Mesenteric fat pad (tissue), 1 donor: ENCODE measurements around the gene SMARCC2. TPM values are rescaled to one million over a fixed set of nuclear protein-coding genes. Genes with fewer than 3 reads are reported as not detected.
A peak's percentile ranks its signal among the peaks of the same experiment; 100 is the strongest.
"Not testable (repeated sequence)": the region's sequence is repeated elsewhere in the genome, so short reads cannot be mapped to it uniquely, and the experiment has no call there.

ENCODE experiments used
- DNase-seq: peaks from one replicate; pipeline ENCODE4 v3.0.0-alpha.2; 2020; ENCODE audit warnings: low spot score
- total RNA-seq: library from RNA; stranded (reverse); fragmentation: NEBNext Ultra II Directional; extraction: Animal tissue kit (Norgen Biotek cat#: 25700); gene quantifications from one replicate; pipeline ENCODE4 v1.2.1, GENCODE V29; 2021
- donor health status: DM: yes; HTN: yes; CAD: no.

The SMARCC2 gene
- total RNA-seq, 1 donor from 2014 or later: 113 TPM

DNA sequence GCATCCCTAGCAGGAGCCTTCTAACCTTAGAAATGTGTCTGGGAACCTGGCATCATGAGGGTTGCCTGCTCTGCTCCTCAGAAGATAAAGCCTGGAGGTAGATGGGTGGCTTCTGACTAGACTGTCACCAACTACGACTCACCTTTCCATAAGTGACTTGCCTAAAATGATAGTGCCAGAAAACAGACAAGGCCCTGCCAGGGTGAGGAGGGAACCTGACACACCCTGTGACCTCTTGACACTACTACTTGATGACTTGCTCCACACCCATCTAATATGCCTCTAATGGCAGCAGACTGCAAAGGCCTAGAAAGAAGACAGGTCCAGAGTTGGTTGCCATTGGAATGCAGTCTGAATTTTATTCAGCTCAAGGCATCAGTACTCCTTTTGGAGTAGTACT, 23.1 kb upstream of the SMARCC2 start:
- DNase-seq: no peak

DNA sequence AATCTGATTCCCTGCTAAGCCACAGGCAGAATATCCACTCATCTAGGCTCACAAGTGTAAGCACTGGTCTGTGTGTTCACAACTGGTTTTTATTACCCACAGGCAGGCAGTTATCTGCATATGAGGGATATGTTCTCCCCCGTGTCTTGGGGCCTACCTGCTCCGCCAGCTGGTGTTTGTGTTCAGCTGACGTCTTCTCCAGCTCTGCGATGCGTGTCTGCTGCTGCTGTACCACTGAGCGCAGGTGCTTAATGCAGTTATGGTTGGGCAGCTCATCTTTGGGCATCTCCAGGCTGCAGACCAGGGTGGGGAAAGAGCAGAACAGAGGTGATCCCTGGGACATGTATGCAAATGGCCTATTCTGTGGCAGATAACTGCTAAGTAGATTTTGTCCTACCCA, 18.7 kb upstream of the SMARCC2 start:
- no peak for DNase-seq

DNA sequence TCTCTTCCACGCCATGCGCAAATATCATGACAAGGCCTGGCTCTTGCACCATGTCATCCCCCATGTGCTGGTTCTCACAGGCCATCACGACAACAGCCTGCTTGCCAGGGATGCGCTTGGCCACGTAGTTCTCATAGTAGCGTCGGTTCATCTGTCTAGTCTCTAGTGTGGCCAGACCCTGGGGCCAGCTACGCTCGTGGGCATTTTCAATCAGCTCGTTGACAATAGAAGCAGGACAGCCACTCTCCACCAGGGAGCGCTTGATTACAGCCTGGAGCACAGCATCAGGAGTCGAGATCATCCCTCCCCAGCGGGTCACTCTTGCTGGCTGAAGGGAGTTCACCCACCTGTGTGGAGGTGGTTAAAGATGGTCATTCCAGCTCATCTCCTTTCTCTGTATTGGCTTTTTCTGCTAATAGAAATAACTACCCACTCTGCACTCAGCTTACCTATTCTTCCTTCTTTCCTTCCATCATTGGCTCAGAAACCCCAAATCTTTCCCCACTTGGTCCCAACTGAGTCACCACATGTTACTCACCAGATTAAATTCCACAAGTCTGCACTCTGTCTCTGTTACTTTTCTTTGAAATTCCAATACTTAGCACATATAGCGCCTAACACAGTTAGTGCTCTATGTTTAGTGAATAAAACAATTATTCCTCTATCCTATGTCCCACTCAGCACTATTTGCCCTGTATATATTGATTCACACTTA, 17.3 kb upstream of the SMARCC2 start:
- no peak for DNase-seq

DNA sequence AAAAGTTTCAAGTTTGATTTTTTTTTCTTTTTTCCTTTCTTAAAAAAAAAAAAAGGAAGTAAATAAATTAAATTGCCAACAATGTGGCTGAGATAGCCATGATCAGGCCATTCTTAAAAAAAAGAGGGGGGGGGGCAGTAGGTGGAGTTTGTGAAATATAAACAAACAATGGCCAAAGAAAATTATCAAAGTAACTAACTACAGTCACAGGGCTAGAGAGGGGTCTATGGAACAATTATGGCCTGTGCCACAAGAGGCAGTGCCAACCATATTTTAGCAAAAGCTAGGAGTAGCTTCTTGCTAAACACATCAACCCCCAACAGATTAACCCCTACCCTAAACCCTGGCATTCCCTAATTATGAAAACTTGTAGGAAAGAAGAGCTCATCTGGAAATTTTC, 16.2 kb upstream of the SMARCC2 start:
- no peak for DNase-seq

DNA sequence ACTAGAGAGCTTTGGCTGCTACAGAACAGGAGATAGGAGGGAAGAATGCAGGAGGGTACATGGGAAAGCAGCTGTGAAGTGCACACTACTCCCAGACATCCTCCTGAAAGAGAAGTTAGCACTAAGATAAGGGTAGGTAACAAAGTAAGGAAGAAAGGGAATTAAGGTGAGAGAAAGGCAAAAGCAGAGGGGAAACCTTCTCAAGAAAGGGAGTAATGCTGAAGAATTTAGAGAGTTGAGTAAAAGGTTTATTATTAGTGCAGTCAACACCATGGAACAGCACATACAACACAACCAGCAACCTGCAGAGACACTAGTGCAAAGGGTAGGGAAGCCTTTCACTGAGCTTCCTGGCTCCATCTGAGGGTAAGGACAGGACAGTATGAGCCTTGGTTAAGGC, 15.0 kb upstream of the SMARCC2 start:
- DNase-seq: no peak

DNA sequence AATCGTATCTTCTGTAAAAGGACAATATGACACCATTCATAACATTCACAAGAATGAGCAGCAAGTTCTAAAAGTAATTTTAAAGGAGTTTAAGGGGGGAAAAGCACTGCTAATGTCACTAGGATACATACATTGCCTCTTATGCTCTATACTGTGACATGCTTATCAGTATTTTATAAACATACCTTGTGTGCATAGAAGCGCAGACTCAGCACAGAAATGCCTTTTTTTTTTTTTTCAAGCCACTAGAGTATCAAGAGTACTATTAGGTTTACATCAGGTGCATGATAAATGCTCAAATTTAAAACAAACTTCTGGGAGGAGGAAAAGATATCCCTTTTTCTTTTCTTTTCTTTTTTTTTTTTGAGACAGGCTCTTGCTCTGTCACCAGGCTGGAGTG, 13.6 kb upstream of the SMARCC2 start:
- no peak for DNase-seq

DNA sequence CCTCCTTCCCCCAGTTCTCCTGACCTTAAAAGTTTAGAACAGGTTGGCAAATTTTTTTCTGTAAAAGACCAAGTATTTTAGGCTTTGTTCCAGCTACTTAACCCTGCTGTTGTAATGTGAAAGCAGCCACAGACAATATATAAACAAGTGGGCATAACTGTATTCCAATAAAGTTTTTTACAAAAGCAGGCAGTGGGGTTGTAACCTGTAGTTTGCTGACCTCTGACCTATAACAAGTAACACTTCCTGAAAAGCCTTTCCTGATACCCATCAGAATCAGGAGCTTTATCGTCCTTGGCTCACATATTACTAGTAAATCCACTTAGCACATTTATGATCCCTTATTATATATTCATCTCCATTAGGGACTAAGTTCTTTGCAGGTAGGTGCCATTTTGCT, 13.1 kb upstream of the SMARCC2 start:
- no peak for DNase-seq

DNA sequence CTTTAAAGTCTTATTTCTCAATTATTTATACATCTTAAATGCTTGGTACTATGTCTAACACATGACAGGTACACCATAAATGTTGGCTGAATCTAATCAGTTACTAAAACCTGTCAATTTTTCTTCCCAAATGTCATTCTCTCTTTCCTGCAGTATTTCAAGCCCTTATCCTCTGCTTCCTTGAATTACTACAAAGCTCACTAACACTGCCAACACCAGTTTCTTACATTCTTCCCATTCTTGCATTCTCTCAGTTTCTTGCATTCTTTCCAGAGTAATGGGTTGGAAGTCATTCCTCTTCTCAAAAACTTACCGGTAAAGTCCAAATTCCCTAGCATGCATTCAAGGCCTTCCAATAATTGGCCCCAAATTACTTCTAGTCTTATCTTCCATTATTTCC, 9.6 kb upstream of the SMARCC2 start:
- DNase-seq: no peak

DNA sequence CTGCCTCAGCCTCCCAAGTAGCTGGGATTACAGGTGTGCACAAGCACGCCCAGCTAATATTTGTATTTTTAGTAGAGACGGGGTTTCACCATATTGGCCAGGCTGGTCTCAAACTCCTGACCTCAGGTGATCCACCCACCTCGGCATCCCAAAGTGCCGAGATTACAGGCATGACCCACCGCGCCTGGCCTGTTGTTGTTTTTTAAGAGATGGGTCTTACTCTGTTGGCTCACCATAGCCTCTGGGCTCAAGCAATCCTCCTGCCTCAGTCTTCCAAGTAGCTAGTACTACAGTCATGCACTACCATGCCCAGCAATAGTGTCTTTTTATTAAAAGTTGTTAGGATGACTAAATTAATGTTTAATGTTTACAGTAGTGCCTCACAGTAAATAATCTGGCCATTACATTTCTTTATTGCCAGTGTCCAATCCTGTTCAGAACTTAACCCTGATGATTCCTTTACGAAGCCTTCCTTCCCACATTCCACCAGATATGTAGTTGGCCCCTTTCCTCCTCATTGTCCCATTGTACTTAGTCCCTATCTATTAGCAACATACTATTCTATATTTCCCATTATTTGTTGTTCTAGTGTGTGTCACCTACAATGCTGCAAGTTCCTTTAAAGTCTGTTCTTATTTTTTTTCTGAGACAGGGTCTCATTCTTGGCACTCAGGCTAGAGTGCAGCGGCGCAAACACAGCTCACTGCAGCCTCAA, 8.8 kb upstream of the SMARCC2 start:
- DNase-seq: no peak

DNA sequence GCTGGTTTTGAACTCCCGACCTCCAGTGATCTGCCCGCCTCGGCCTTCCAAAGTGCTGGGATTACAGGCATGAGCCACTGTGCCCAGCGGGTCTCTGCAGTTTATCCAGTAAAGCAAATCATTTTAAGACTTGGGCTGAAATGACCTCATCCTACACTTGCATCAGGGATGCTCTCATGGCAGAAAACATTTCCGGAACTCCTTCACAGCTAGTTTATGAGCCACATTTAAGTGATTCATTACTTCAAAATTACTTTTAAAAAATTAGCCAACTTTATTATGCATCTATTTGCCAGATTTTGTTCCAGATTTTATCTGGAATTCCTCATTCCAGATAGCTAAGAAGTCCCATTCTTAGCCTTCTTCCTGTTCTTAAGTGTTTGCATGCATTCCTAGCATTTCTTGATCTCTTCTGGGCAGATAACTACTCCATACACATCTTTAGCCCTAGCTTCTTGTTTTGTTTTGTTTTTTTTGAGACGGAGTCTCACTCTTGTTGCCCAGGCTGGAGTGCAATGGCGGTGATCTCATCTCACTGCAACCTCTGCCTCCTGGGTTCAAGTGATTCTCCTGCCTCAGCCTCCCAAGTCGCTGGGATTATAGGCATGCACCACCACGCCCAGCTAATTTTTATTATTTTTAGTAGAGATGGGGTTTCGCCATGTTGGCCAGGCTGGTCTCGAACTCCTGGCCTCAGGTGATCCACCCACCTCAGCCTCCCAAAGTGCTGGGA, 7.7 kb upstream of the SMARCC2 start:
- not testable (repeated sequence) for DNase-seq

DNA sequence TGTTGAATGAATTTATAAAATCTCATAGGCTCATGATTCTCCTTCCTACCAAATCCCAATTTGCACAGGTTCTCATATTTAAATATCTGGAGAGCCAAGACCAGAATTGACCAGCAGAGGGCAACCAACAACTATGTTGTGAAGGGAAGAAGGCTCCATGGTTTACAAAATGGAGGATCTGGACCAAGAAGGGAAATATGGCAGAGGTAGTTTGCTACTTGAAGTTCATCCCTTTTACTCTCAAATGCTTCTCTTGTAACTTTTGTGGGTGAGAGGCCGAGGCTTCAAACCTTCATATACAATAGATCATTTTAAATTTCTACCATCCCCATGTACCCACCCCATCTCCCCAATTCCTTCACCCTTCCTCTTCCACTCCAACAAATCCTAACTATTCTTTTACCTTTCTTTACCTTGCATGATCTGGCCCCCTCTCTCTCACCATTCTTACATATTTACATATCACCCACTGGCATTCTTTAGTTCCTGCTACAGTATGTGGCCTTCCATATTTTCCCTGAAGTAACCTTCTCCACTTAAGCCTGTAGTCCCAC, 3.8 kb upstream of the SMARCC2 start:
- DNase-seq: no peak

DNA sequence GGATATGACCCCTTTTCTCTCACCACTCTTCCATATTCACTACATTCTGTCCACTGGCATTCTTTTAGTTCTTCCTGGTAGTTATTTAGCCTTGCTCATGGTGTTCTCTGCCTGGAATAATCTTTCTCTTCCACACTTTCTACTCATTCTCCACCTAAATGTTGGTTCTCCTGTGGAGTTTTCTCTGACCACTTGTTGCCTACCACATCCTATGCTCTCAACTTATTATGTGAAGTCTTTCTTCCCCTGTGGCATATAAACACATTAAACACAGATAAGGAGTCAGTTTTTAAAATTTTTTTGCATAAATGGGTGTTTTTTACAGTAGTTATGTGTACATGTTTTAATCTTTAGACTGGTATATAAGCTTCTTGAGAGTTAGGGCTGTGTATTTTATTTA, 3.3 kb upstream of the SMARCC2 start:
- no peak for DNase-seq

DNA sequence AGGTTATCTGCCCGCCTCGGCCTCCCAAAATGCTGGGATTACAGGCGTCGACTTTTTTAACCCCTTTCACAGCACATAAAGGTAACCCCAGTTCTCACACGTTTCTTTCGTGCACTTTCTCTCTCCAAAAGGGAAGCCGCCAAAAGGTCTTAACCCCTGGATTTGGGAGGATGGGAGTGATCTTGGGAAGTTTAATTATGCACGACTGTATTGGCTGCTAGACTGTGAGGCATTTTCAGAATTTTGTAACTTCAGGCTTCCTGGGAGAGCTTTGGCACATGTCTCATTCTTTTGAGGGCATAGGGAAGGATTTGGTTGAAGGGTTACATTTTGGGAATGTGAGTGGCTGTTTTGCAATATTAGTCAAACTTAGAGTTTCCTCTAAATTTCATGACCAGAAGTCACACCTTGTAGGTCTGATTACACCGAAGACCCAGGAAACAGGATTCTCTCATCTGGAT, 1.4 kb upstream of the SMARCC2 start:
- DNase-seq: no peak

DNA sequence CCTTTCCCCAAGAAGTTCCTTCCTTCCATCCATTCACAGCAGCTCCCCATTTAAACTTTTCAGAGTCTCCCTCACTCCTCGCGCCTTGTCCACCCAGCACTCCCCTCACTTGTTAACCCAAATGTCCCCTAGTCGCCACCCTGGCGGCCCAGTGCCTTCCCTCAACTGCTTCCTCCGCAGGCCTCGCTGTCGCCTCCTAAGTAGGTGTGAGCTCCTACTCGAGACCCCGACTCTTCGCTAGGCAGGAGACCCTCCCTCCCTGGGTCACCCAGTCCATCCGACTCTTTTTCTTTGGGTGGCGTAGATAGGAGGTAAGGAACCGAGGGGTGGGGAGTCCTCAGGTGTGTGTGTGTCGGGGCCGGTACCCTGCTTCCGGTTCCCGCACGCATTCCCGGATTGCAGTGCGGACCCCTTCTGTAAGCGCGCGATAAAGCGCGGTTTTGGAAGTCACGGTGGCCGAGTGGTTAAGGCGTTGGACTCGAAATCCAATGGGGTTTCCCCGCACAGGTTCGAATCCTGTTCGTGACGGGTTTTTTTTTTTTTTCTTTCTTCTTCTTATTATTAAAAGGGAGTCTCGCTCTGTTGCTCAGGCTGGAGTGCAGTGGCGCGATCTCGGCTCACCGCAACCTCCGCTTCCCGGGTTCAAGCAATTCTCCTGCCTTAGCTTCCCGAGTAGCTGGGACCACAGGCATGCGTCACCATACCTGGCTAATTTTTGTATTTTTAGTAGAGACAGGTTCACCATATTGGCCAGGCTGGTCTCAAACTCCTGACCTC, 823 bp upstream of the SMARCC2 start:
- DNase-seq: peak; percentile 94

DNA sequence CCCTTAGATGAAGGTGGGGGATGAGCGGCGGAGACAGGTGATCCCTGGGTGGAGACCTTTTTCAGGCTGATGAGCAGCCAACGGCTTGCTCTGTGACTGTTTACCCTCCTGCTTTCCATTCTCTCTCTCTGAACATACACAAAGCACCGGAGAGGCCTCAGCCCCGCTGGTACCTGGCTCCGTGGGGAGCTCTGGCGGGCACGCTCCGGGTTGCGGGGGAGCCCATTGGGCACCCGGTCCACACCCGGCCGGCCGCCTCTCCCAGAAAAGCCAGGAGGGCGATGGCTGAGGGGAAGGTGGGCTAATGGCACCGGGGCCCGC, 545 bp downstream of the SMARCC2 start:
- DNase-seq: no peak

DNA sequence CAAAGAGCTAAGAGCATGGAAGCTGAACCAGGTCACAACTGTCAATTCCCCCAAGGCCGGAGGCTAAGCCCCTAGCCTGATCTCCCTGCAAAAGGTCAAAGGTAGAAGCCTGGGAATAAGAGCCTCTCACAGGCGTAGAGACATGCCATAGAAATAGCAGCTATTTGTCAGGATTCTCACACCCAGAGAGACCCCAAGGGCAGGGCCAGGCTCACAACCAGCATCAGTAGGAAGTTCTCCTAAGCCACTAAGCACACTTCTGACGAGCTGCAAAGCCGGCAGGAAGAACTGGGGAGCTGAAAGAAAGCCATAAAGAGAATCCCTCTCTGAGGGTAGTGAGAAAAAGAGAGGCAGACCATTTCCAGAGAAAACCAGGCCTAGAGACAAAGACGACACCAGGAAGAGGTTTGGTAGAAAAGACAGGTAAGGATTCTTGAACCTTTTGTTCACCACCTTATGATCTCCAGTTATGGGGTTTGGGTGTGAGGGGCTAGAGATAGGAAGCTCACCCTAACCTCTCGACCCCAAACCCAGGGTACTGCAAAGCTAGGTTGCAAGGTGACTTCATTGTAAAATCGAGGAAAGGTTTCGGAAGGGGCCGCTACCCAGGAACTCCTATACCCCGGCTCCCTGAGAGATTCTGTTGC, 1.0 kb downstream of the SMARCC2 start:
- no peak for DNase-seq

DNA sequence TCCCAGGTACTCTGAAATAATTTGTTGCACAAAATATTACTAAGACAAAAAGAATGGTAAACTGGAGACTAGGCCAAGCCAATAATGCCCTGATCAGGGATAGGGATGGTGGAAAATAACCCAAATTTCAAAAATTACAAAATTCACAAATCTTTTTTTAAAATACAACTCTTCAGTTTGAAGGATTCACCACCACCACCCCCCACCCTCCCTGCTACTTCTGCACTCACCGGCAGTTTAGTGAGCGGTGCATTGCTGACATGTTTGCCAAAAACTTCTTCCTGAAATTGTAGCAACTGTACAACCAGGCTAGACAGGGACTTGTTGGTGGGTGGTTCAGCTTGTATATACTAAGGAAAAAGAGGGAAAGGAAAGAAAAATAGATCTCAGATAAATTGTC, 2.3 kb downstream of the SMARCC2 start:
- no peak for DNase-seq

DNA sequence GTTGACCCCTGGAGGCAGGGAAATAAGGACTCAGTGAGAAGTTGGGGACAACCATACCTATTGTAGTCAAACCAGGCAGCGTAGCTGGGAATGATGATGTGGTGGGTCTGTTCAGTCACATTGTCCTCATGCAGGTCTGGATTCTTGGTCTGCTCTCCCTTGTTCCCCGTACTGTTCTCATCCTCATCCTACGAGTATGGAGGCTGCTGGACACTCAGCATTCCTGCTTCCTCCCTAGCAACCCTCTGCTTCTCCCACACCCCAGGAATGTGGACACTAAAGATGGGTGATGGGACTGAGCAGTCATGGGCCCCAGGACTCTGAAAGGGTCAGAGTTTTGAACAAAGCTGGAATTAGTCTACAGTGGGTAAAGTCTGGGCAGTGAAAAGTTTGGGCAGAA, 10.9 kb downstream of the SMARCC2 start:
- no peak for DNase-seq

DNA sequence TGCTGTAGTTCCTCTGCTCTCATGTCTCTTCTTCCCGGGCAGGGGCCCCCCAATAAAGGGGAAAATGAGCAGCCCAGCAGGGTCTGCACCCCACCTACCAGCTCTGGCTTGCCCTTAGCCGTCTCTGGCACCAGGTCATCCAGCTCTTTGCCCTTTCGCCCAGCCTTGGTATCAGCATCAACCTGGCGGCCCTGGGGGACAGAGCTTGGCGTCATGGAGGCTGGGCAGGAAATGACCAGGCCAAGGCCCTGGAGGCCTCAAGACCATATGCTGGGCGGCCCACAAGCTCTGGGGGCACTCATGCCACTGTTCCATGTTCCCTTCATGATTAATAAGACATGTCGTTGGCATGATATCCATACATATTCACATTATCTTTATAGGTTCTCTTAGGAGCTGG, 16.4 kb downstream of the SMARCC2 start:
- no peak for DNase-seq

DNA sequence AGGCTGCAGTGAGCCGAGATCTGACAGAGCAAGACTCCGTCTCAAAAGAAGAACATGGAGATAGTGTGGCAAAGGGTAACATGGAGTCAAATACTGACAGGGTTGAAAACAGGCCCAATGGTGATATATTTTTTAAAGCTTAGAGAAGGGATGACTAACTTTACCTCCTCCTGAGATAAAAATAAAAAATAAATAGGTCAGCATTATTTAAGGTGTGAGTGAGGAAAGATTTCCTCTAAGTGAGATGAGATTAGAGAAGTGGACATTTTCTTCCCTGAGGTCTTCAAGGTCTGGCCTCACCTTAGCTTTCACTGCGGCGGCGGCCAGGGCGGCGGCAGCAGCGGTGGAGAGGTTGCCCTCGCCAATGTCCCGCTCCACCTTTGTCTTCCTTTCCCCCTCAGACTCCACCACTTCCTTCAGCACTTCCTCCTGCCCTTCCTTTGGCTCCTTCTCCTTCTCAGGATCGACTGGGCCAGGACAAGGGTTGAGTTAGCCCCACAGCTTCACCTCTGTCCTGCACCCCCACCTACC, 20.0 kb downstream of the SMARCC2 start:
- no peak for DNase-seq

DNA sequence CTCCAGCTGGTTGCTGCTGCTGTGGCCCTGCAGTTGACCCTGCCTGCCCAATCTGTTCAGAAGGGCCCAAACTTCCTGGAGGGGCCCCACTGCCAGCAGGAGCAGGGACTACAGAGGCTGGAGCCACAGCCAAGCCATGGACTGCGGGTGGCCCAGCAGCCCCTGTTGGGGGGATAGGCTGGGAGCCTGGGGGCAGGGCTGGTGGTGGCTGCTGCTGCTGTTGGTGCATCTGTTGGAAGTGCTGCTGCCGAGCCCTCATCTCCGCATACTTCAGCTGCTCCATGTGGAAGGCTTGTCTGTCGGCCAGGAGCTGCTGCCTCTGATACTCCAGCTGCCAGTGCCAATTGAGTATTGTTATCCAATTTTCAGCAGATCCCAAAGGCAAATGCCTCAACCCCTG, 23.9 kb downstream of the SMARCC2 start:
- no peak for DNase-seq
